Activated T-helper 1 cell treated with anti-CD3 and anti-CD28 coated beads, Interleukin-12 subunit alpha, Interleukin-12 subunit beta, Interleukin-2, Interleukin-4 antibody, amounts not matched to agents 30 ng/mL and 10 ng/mL and 1 ng/mL, durations not matched to agents 14 hours and 24 hours and 36 hours (primary cell): ENCODE results near the gene DCAF8. TPM values are rescaled to one million over a fixed set of nuclear protein-coding genes. Genes with fewer than 3 reads are reported as not detected.
A peak's percentile ranks its signal among the peaks of the same experiment; 100 is the strongest.

Source experiments
- DNase-seq: peaks from one replicate; pipeline ENCODE4 v3.0.0; 2021; ENCODE audit warnings: low spot score
- H3K27ac Mint-ChIP-seq: one replicate; pipeline ENCODE4 v1.8.0; 2021; ENCODE audit warnings: mild to moderate bottlenecking, mixed read lengths
- H3K27me3 Mint-ChIP-seq: one replicate; pipeline ENCODE4 v1.8.0; 2022; ENCODE audit warnings: mild to moderate bottlenecking, moderate library complexity, mixed read lengths; ENCODE audit not compliant: insufficient read depth
- H3K36me3 Mint-ChIP-seq: one replicate; pipeline ENCODE4 v1.8.0; 2021; ENCODE audit warnings: low read depth, mixed read lengths
- H3K4me1 Mint-ChIP-seq: one replicate; pipeline ENCODE4 v1.8.0; 2021; ENCODE audit warnings: low read depth, mixed read lengths
- H3K4me3 Mint-ChIP-seq: one replicate; pipeline ENCODE4 v1.8.0; 2021; ENCODE audit warnings: mild to moderate bottlenecking, moderate library complexity, mixed read lengths
- H3K9me3 Mint-ChIP-seq: one replicate; pipeline ENCODE4 v1.8.0; 2021; ENCODE audit warnings: mixed read lengths
- intact Hi-C: fragments of 100-400 bp; cut with micrococcal nuclease; formaldehyde crosslinking; loops from one replicate; pipeline ENCODE4 v1.15.1; 2024
- total RNA-seq: library from RNA; stranded (reverse); gene quantifications from 2 replicates; pipeline ENCODE4 v1.2.3, GENCODE V29; 2022

The DCAF8 gene
- total RNA-seq, 1 donor from 2014 or later, result 117 TPM

DNA sequence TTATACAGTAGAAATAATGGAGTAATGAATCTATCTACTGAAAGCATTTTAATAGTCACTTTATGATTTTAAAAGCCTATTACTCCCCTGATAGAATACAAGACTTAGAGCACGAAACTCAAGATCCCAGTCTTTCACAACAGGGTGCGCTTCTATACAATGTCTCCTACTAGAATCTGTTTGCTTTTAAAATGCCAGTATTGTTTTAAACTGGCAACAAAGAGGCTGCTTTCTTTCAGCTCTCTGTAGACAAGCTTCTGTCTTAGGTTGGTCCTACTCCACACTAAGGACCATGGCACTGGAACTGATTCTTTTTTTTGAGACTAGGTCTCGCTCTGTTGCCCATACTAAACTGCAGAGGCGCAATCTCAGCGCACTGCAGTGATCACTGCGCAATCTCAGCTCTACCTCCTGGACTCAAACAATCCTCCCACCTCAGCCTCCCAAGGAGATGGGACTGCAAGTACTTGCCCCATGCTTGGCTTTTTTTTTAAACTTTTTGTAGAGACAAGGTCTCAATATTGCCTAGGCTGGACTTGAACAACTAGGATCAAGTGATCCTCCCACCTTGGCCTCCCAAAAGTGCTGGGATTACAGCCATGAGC, 4.8 kb downstream of the DCAF8 start:
- DNase-seq, result no peak
- peaks cover 39% of the 10 kb centered on the region for H3K4me1 Mint-ChIP-seq
- H3K9me3 Mint-ChIP-seq, result no peaks in the 10 kb centered on the region
- peaks cover 19% of the 10 kb centered on the region for H3K36me3 Mint-ChIP-seq
- intact Hi-C loops, result no loop called here
- no peak overlapping the region for H3K4me3 Mint-ChIP-seq
- no peak overlapping the region for H3K27ac Mint-ChIP-seq
- H3K27me3 Mint-ChIP-seq, result no peaks in the 10 kb centered on the region

DNA sequence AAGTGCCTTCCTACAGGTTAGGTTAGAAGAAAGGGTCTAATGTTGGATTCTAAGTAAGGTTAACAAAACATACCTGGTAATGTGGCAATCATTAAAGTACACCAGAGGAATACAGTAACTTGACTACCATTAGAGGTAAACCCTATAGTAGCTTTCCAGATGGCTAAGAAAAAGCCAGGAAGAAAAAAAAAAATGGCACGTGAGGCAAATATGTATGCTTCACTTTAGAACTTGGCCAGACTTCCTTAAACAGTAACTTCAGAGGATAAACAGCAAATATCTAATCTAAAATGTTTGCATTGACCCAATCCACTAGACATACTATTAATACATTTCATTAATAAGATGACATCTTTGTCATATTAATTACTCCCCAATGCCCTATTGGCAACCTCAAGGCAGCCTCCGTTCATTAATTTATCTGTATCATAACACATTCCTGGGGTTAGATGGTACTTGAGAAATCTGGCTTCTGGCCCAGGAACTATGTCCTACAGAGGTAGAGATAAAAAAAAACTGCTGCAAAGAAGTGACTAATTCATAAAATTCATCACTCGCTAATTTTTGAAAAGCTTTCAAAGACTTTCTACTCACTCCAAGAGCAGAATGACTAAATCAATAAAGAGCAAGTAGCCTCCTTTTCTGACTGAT, 5.8 kb downstream of the DCAF8 start:
- Mint-ChIP-seq H3K36me3 (peaks cover 26% of the 10 kb centered on the region), H3K9me3 (no peaks in the 10 kb centered on the region), H3K27ac (no peak overlapping the region), H3K27me3 (no peaks in the 10 kb centered on the region), H3K4me3 (no peak overlapping the region), H3K4me1 (peaks cover 41% of the 10 kb centered on the region)
- intact Hi-C loops, result no loop called here
- DNase-seq, result no peak

DNA sequence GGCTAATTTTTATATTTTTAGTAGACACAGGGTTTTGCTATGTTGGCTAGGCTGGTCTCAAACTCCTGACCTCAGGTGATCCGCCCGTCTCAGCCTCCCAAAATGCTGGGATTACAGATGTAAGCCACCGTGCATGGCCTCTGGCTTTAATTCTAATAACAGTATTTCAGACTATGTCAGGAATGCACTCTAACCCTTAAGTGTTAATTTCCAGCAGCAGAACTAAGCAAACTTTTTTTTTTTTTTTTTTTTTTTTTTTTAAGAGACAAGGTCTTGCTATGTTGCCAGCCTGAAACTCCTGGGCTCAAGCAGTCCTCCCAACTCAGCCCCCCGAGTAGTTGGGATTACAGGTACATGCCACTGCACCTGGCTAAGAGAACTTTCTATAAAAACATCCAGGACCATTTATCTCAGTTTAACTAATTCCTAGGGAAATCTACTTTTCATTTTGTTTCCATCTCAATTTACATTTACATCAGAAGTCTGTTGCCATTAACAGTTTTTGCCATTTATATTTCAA, 6.5 kb downstream of the DCAF8 start:
- no peak for DNase-seq
- Mint-ChIP-seq H3K27ac (no peak overlapping the region), H3K4me3 (no peak overlapping the region), H3K4me1 (peaks cover 34% of the 10 kb centered on the region), H3K27me3 (no peaks in the 10 kb centered on the region), H3K9me3 (no peaks in the 10 kb centered on the region), H3K36me3 (peaks cover 26% of the 10 kb centered on the region)
- intact Hi-C loops, result no loop called here

DNA sequence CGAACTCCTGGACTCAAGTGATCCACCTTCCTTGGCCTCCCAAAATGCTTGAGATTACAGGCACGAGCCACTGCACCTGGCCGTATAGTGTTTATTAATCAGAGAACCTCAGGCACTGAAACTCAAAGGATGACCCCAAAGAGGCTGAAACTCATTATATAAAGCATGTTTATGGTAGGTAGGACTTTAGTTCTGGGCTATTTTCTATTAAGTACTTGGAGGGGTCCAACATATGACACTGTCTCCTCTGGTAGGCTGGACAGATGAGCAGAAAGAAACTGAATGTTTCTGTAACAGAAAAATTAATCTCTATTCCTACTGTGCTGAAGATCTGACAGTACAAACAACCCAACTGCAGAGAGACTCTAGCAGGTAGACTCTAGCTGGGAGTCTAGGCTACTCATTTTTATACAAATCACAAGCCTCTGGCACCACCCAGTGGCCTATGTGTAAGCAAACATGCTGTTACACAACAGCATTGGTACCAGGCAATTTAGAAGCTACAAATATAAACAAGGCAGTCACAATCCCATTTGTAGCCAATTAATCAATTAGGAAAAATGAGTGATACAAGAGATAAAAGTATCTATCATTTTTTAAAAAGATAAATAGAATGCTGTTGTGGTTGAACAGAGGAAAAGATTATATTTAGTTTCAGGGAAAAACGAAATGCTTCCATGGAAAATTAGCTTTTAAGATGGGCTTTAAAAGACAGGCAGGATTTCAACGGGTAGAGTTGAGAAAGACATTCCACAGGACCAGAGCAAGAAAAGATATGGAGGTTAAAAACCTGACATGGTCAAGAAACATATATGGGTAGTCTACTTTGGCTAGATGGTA, 10.4 kb downstream of the DCAF8 start:
- peak; percentile 36 for DNase-seq
- Mint-ChIP-seq H3K4me1 (peaks cover 13% of the 10 kb centered on the region), H3K36me3 (peaks cover 14% of the 10 kb centered on the region)

DNA sequence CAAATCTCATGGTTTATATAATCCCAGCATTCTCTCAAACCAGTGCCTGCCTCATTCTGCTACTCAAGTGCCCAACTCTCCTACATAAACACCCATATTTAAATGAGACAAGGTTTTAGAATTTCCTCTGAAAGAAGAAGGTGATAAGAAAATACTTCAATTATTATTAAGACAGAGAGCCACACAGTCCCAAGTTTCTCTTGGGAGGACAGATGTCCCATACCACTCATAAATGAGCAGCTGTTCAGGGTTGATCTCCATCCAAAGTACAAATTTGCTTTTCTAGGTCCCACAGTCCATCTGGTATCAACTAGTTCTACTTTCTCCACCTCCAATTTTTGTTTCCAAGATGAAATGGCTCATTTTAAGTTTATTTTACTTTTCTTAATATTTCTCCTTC, 11.3 kb downstream of the DCAF8 start:
- H3K4me3 Mint-ChIP-seq, result no peak overlapping the region
- peaks cover 5% of the 10 kb centered on the region for H3K4me1 Mint-ChIP-seq
- no peaks in the 10 kb centered on the region for H3K9me3 Mint-ChIP-seq
- H3K36me3 Mint-ChIP-seq, result peaks cover 16% of the 10 kb centered on the region
- no peak for DNase-seq
- no peaks in the 10 kb centered on the region for H3K27me3 Mint-ChIP-seq
- intact Hi-C loops, result no loop called here
- H3K27ac Mint-ChIP-seq, result no peak overlapping the region

More for the DNA sequence above, 10.4 kb downstream of the DCAF8 start:
- intact Hi-C loops, result loop anchor here (1.0 kb wide), 4 partner anchors 9 to 151 kb away; no protein-coding TSS in a partner anchor
- H3K27ac Mint-ChIP-seq, result peak overlapping the region; percentile 68
- no peaks in the 10 kb centered on the region for H3K27me3 Mint-ChIP-seq
- no peak overlapping the region for H3K4me3 Mint-ChIP-seq
- no peaks in the 10 kb centered on the region for H3K9me3 Mint-ChIP-seq

DNA sequence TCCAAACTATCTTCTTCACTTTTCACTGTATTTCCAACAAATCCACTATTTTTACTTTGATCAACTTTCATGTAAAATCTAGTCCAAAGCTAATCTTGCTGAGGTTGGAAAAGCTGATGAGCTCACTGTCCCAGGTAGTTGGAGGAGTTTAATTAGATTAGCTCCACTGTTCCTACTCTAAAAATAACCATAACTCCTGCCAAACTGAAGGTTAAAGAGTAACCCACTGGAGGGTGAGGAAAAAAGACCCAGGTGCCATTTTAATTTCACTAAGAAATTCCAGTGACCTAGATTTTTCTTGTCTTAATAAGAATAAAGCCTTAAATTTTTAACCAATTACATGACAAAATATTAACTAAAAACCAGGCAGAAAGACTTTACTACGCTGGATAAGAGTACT, 15.3 kb downstream of the DCAF8 start:
- H3K4me3 Mint-ChIP-seq, result no peak overlapping the region
- H3K36me3 Mint-ChIP-seq, result peaks cover 18% of the 10 kb centered on the region
- no peaks in the 10 kb centered on the region for H3K27me3 Mint-ChIP-seq
- peaks cover 5% of the 10 kb centered on the region for H3K4me1 Mint-ChIP-seq
- no peaks in the 10 kb centered on the region for H3K9me3 Mint-ChIP-seq
- no peak overlapping the region for H3K27ac Mint-ChIP-seq
- intact Hi-C loops, result no loop called here
- no peak for DNase-seq

DNA sequence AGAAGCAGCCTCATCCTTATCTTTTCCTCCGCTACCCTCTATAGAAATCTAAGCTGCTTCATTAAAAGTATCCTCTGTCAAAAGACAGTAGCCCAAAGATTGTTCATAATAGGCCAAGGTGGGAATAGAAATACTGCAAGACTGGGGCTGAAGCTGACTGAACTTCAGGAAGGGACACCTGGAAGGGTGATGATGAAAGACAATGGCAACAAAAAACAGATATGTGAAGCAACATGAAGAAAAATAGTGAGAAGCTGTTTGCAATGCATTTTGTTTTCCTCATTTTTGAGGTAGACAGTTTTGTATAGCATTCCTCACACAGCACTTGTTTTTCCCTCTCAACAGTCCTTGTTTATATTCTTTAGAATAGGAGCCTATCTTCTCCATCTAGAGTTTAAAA, 16.9 kb downstream of the DCAF8 start:
- intact Hi-C loops, result no loop called here
- Mint-ChIP-seq H3K9me3 (no peaks in the 10 kb centered on the region), H3K36me3 (peaks cover 22% of the 10 kb centered on the region), H3K27ac (no peak overlapping the region), H3K4me1 (no peaks in the 10 kb centered on the region), H3K27me3 (no peaks in the 10 kb centered on the region), H3K4me3 (no peak overlapping the region)
- no peak for DNase-seq

DNA sequence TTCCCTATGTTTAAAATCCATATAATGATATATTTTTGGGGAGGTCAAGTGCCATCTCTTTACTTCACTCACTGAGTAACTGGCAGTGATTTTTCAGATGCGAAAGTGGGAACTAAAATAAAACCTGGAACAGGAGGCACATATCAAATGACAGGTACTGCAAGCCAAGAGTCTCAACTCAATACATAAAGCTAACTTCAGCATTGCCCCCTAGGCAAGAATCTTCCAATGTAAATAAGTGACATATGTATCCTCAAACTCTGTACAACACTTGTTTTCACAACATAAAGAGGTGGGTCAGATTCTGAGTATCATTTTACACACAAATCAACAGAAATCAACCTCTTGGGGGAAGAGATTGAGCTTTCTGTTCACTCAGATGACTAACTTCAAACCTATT, 18.1 kb downstream of the DCAF8 start:
- Mint-ChIP-seq H3K4me3 (no peak overlapping the region), H3K9me3 (no peaks in the 10 kb centered on the region), H3K36me3 (peaks cover 31% of the 10 kb centered on the region), H3K4me1 (no peaks in the 10 kb centered on the region), H3K27ac (no peak overlapping the region), H3K27me3 (no peaks in the 10 kb centered on the region)
- DNase-seq, result no peak
- intact Hi-C loops, result no loop called here

DNA sequence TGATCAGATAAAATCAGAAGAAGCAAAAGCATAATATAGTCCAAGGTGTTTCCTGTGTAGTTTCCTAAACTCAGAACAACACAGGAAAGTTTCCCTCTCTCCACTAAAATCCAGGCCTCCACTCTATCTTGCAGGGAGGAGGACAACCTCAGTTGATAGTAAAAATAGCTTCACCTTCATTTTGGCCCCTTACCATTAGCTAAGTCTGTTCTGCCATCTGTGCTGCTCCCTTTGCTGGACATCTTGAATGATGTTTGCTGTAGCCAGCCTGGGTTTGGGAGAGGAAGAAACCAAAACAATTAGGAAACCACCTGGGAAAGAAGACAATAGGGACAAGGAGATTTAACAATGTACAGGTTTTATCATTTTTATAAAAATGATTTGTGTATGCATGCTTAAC, 18.6 kb downstream of the DCAF8 start:
- H3K27me3 Mint-ChIP-seq, result no peaks in the 10 kb centered on the region
- H3K36me3 Mint-ChIP-seq, result peaks cover 35% of the 10 kb centered on the region
- H3K4me1 Mint-ChIP-seq, result no peaks in the 10 kb centered on the region
- H3K4me3 Mint-ChIP-seq, result no peak overlapping the region
- intact Hi-C loops, result no loop called here
- DNase-seq, result no peak
- H3K9me3 Mint-ChIP-seq, result no peaks in the 10 kb centered on the region
- no peak overlapping the region for H3K27ac Mint-ChIP-seq

DNA sequence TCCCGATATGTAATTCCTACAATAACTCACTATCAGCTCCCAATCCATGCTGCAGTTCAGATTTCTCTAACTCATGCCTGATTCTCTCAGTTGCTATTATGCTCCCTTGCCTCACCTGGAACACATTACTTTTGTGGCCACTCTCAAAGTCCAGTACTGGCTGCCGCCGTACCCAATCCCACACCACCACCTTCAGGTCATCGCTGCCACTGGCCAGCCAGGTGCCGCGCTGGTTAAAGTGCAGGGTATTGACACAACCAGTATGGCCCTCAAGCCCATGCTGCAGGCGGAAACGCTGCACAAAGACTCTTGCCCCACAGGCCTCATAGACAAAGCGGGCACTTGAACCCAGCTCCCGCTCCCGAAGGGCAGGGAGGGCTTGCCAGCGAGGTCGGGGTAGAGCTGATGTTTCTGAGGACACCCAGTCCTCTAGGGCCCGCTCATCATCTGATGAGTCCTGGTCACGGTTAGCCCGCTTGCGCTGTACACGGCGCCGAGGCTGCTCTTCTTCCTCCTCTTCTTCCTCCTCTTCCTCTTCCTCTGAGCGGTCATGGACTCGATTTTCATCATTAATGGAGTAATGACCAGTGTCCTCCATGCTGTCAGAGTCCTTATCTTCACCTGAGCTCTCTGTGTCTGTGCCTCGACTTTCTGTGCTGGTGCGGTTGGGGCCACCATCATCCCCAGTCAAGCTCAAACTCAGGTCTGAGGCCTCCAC, 22.6 kb downstream of the DCAF8 start:
- Mint-ChIP-seq H3K36me3 (peaks cover 44% of the 10 kb centered on the region), H3K27ac (no peak overlapping the region)

DNA sequence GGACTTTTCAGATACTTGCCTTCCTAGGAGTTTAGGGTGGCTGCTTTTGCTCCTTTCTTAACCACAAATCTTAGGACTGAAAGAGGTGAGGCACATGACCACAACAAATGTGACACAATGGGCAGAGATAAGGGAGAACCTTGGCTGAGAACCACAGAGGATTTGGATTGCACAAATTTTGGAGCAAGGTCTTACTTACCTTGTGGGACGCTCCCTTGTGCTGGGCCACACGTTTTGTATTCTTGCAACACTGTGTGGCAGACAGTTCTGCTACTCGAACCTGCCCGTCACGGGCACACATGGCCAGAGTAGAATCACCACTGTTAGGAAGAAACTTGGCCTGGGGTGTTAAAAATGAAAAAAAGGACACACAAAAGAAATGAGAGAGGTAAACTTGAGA, 23.9 kb downstream of the DCAF8 start:
- Mint-ChIP-seq H3K9me3 (no peaks in the 10 kb centered on the region), H3K27me3 (no peaks in the 10 kb centered on the region), H3K36me3 (peaks cover 43% of the 10 kb centered on the region), H3K27ac (no peak overlapping the region), H3K4me1 (peaks cover 7% of the 10 kb centered on the region), H3K4me3 (no peak overlapping the region)
- DNase-seq, result no peak
- intact Hi-C loops, result no loop called here

More for the DNA sequence above, 22.6 kb downstream of the DCAF8 start:
- Mint-ChIP-seq H3K9me3 (no peaks in the 10 kb centered on the region), H3K4me3 (no peak overlapping the region), H3K27me3 (no peaks in the 10 kb centered on the region), H3K4me1 (peaks cover 7% of the 10 kb centered on the region)
- intact Hi-C loops, result no loop called here
- DNase-seq, result no peak

DNA sequence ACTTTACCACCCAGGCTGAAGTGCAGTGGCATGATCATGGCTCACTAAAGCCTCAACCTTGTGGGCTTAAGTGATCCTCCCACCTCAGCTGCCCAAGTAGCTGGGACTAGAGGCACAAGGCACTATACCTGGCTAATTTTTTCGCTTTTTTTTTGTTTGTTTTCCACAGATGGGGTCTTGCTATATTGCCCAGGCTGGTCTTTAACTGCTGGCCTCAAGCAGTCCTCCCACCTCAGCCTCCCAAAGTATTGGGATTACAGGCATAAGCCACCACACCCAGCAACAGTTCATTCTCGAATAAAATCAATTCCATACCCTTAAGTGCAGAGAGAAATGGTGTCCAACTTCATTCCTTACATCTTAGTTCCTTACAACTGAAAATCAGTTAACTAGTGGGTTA, 24.8 kb downstream of the DCAF8 start:
- H3K4me3 Mint-ChIP-seq, result no peak overlapping the region
- H3K4me1 Mint-ChIP-seq, result peaks cover 7% of the 10 kb centered on the region
- no peaks in the 10 kb centered on the region for H3K27me3 Mint-ChIP-seq
- peaks cover 41% of the 10 kb centered on the region for H3K36me3 Mint-ChIP-seq
- intact Hi-C loops, result no loop called here
- DNase-seq, result no peak
- H3K9me3 Mint-ChIP-seq, result no peaks in the 10 kb centered on the region
- no peak overlapping the region for H3K27ac Mint-ChIP-seq
